H1 (cell line): ENCODE data around the gene PRMT2. TPM values are rescaled to one million over a fixed set of nuclear protein-coding genes. Genes with fewer than 3 reads are reported as not detected.

Source experiments
- CTCF ChIA-PET: fragments of 300-600 bp; sonication (Branson Sonifier 250); formaldehyde crosslinking; loops from one replicate; lab custom pipeline; 2021; ENCODE audit not compliant: partially characterized antibody; lab: Charles Lee
- POLR2A ChIA-PET: fragments of 300-600 bp; sonication (Branson Sonifier 250); formaldehyde crosslinking; loops from one replicate; lab custom pipeline; 2021; ENCODE audit warnings: inconsistent platforms; ENCODE audit not compliant: partially characterized antibody; lab: Charles Lee
- DNase-seq, 2 experiments: peaks; one replicate each; pipeline versions ENCODE4 v3.0.0 to v3.0.0-alpha.2; 2010 to 2022; ENCODE audit warnings: low spot score in 2 of 2, low read depth in 1 of 2, mixed read lengths in 1 of 2
- FAIRE-seq: peaks from 2 replicates; lab custom pipeline; 2011; peaks lifted over from hg19 to GRCh38; lab: Jason Lieb, UNC
- H2AFZ ChIP-seq: 2 replicates; pipeline ENCODE4 v1.8.1; 2012; ENCODE audit warnings: low read length, inconsistent platforms
- H2AK5ac ChIP-seq: 2 replicates; pipeline ENCODE4 v1.6.1; 2013; ENCODE audit warnings: low read depth, low read length
- H2BK120ac ChIP-seq: replicated peaks from 2 replicates; pipeline ENCODE3; 2013; ENCODE audit warnings: low read depth, low read length, inconsistent platforms
- H2BK12ac ChIP-seq: 2 replicates; pipeline ENCODE4 v1.6.1; 2013; ENCODE audit warnings: low read depth, low read length
- H2BK15ac ChIP-seq: 2 replicates; pipeline ENCODE4 v1.6.1; 2013; ENCODE audit warnings: low read length
- H2BK20ac ChIP-seq: 2 replicates; pipeline ENCODE4 v1.6.1; 2013; ENCODE audit warnings: low read length
- H2BK5ac ChIP-seq: 2 replicates; pipeline ENCODE4 v1.6.1; 2013; ENCODE audit warnings: low read depth, low read length
- H3K14ac ChIP-seq: 2 replicates; pipeline ENCODE4 v1.6.1; 2013; ENCODE audit warnings: inconsistent platforms; ENCODE audit not compliant: insufficient read length
- H3K18ac ChIP-seq: 2 replicates; pipeline ENCODE4 v1.6.1; 2013; ENCODE audit warnings: low read length; ENCODE audit errors: extremely low read depth
- H3K23ac ChIP-seq: 2 replicates; pipeline ENCODE4 v1.6.1; 2013; ENCODE audit warnings: inconsistent platforms; ENCODE audit not compliant: insufficient read length
- H3K23me2 ChIP-seq: 2 replicates; pipeline ENCODE4 v1.6.1; 2013; ENCODE audit warnings: low read depth, low read length
- H3K27ac ChIP-seq: 2 replicates; pipeline ENCODE4 v1.6.1; 2011; ENCODE audit warnings: low read depth, low read length, inconsistent platforms
- H3K27me3 ChIP-seq, 4 experiments: replicated peaks in 1 of 4; 1 replicate in 1 of 4; 2 replicates in 3 of 4; pipeline versions ENCODE4 v1.6.1 to v1.8.1; 2011 to 2013; ENCODE audit warnings: low read length in 3 of 4, mild to moderate bottlenecking in 3 of 4, inconsistent platforms in 2 of 4, mixed read lengths in 2 of 4, moderate library complexity in 1 of 4; ENCODE audit not compliant: control insufficient read depth in 3 of 4, insufficient read depth in 3 of 4; ENCODE audit errors: extremely low read depth in 1 of 4
- H3K36me3 ChIP-seq, 4 experiments: 2 replicates each; pipeline versions ENCODE4 v1.6.1 to v1.8.1; 2011 to 2013; ENCODE audit warnings: mild to moderate bottlenecking in 4 of 4, low read length in 3 of 4, moderate library complexity in 2 of 4, control low read depth in 1 of 4, inconsistent platforms in 1 of 4; ENCODE audit not compliant: insufficient read depth in 4 of 4, control insufficient read depth in 2 of 4
- H3K4ac ChIP-seq: replicated peaks from 2 replicates; pipeline ENCODE3; 2013; ENCODE audit warnings: low read length, low read depth, mixed read lengths, inconsistent platforms; ENCODE audit not compliant: insufficient read length
- H3K4me1 ChIP-seq, 4 experiments: replicated peaks in 1 of 4; 1 replicate in 1 of 4; 2 replicates in 3 of 4; pipeline versions ENCODE4 v1.6.1 to v1.8.1; 2011 to 2013; ENCODE audit warnings: low read length in 3 of 4, inconsistent platforms in 2 of 4, mixed read lengths in 1 of 4; ENCODE audit not compliant: insufficient read depth in 4 of 4, control insufficient read depth in 3 of 4
- H3K4me2 ChIP-seq, 2 experiments: 2 replicates each; pipeline versions ENCODE4 v1.6.1 to v1.8.1; 2011 to 2013; ENCODE audit warnings: low read depth in 2 of 2, low read length in 2 of 2, control low read depth in 1 of 2, inconsistent platforms in 1 of 2, mild to moderate bottlenecking in 1 of 2; ENCODE audit not compliant: insufficient read depth in 1 of 2
- H3K4me3 ChIP-seq, 4 experiments: fragments of 200-600, 300-600 bp in 1 of 4; sonication (generic), shearing (Covaris generic), sonication (Bioruptor Twin) in 1 of 4; 2 replicates each; pipeline versions ENCODE4 v1.5.1 to v1.8.1; 2011 to 2016; ENCODE audit warnings: low read length in 4 of 4, low read depth in 3 of 4, control low read depth in 2 of 4, inconsistent platforms in 2 of 4, mild to moderate bottlenecking in 2 of 4, mixed read lengths in 1 of 4, moderate library complexity in 1 of 4; ENCODE audit not compliant: insufficient read depth in 2 of 4; ENCODE audit errors: extremely low read depth in 1 of 4
- H3K56ac ChIP-seq: replicated peaks from 2 replicates; pipeline ENCODE3; 2013; ENCODE audit warnings: low read depth, mild to moderate bottlenecking, mixed read lengths, low read length, inconsistent platforms; ENCODE audit not compliant: insufficient read length
- H3K79me1 ChIP-seq: 2 replicates; pipeline ENCODE4 v1.6.1; 2013; ENCODE audit warnings: low read depth, low read length, control low read depth
- H3K79me2 ChIP-seq, 2 experiments: 2 replicates each; pipeline versions ENCODE4 v1.6.1 to v1.8.1; 2012 to 2013; ENCODE audit warnings: low read length in 2 of 2, mild to moderate bottlenecking in 2 of 2, inconsistent platforms in 1 of 2; ENCODE audit not compliant: insufficient read depth in 2 of 2, control insufficient read depth in 1 of 2
- H3K9ac ChIP-seq, 4 experiments: replicated peaks in 1 of 4; 1 replicate in 1 of 4; 2 replicates in 3 of 4; pipeline versions ENCODE4 v1.6.1 to v1.8.1; 2011 to 2013; ENCODE audit warnings: low read depth in 3 of 4, low read length in 3 of 4, control low read depth in 2 of 4, mild to moderate bottlenecking in 2 of 4, moderate library complexity in 2 of 4, inconsistent platforms in 1 of 4; ENCODE audit errors: extremely low read depth in 1 of 4
- H3K9me3 ChIP-seq, 2 experiments: 2 replicates each; pipeline versions ENCODE4 v1.6.1 to v1.8.1; 2012 to 2013; ENCODE audit warnings: mild to moderate bottlenecking in 2 of 2, moderate library complexity in 2 of 2, control low read depth in 1 of 2, inconsistent platforms in 1 of 2, low read depth in 1 of 2, low read length in 1 of 2, mixed read lengths in 1 of 2; ENCODE audit not compliant: insufficient read depth in 2 of 2
- H4K20me1 ChIP-seq, 2 experiments: replicated peaks in 1 of 2; 2 replicates each; pipeline versions ENCODE3 to v1.8.1; 2011 to 2013; ENCODE audit warnings: inconsistent platforms in 2 of 2, low read length in 2 of 2, mild to moderate bottlenecking in 1 of 2; ENCODE audit not compliant: insufficient read depth in 2 of 2, control insufficient read depth in 1 of 2
- H4K5ac ChIP-seq: 2 replicates; pipeline ENCODE4 v1.6.1; 2013; ENCODE audit warnings: low read length, low read depth, mixed read lengths, inconsistent platforms; ENCODE audit not compliant: insufficient read length
- H4K8ac ChIP-seq: 2 replicates; pipeline ENCODE4 v1.8.0; 2013; ENCODE audit warnings: mild to moderate bottlenecking, moderate library complexity, low read length, inconsistent platforms; ENCODE audit not compliant: insufficient read depth; ENCODE audit errors: extremely low read depth
- H4K91ac ChIP-seq: replicated peaks from 2 replicates; pipeline ENCODE3; 2013; ENCODE audit warnings: low read length, mixed read lengths, inconsistent platforms; ENCODE audit not compliant: insufficient read length
- BACH1 ChIP-seq: IDR thresholded peaks from 2 replicates; pipeline ENCODE4 v1.6.1; 2012; ENCODE audit warnings: low read length, improper control_type of control experiment
- CTBP2 ChIP-seq: IDR thresholded peaks from 2 replicates; pipeline ENCODE4 v1.7.0; 2011; ENCODE audit warnings: borderline replicate concordance, mild to moderate bottlenecking, moderate library complexity, mixed read lengths, low read length; ENCODE audit not compliant: insufficient read depth, insufficient read length
- EP300 ChIP-seq, 2 experiments: IDR thresholded peaks; 1 replicate in 1 of 2; 2 replicates in 1 of 2; pipeline ENCODE4 v1.6.1; 2011 to 2012; ENCODE audit warnings: low read depth in 2 of 2, low read length in 2 of 2, mild to moderate bottlenecking in 2 of 2, borderline replicate concordance in 1 of 2, inconsistent platforms in 1 of 2, moderate library complexity in 1 of 2
- JUN ChIP-seq: IDR thresholded peaks from 2 replicates; pipeline ENCODE4 v1.6.1; 2011; ENCODE audit warnings: low read depth, mild to moderate bottlenecking, improper control_type of control experiment, low read length
- RAD21 ChIP-seq, 2 experiments: IDR thresholded peaks in 1 of 2; conservative IDR thresholded peaks in 1 of 2; 2 replicates each; pipeline ENCODE4 v1.6.1; 2011; ENCODE audit warnings: low read depth in 2 of 2, low read length in 2 of 2, improper control_type of control experiment in 1 of 2, inconsistent platforms in 1 of 2, mild to moderate bottlenecking in 1 of 2, moderate library complexity in 1 of 2
- SIX5 ChIP-seq: IDR thresholded peaks from 2 replicates; pipeline ENCODE4 v1.6.1; 2011; ENCODE audit warnings: mild to moderate bottlenecking, low read depth, low read length
- SRF ChIP-seq: IDR thresholded peaks from 2 replicates; pipeline ENCODE4 v1.6.1; 2011; ENCODE audit warnings: mild to moderate bottlenecking, low read depth, low read length, moderate library complexity
- TAF7 ChIP-seq: optimal IDR thresholded peaks from 2 replicates; pipeline ENCODE3; 2011; ENCODE audit warnings: low read depth, mild to moderate bottlenecking, inconsistent platforms, low read length, moderate library complexity, borderline replicate concordance
- TBP ChIP-seq: IDR thresholded peaks from 2 replicates; pipeline ENCODE4 v1.6.1; 2011; ENCODE audit warnings: low read depth, low read length, improper control_type of control experiment
- WGBS, 2 experiments: shearing (Covaris generic) in 1 of 2; methylation state at CpG; one replicate each; pipeline versions ENCODE4 v1.1.6 to v1.1.7; 2013 to 2015; ENCODE audit warnings: low lambda C conversion rate in 2 of 2, mixed read lengths in 2 of 2, inconsistent platforms in 1 of 2, low coverage in 1 of 2, missing lambda C conversion rate in 1 of 2; ENCODE audit not compliant: insufficient replicate concordance in 2 of 2, insufficient coverage in 1 of 2, insufficient read length in 1 of 2; ENCODE audit errors: extremely low coverage in 1 of 2, missing lambda C conversion rate in 1 of 2; 5-methylcytosine and 5-hydroxymethylcytosine counted together
- polyA plus RNA-seq, 7 experiments: library from polyadenylated mRNA; depleted of rRNA in 3 of 7; stranded (reverse) in 5 of 7; unstranded in 2 of 7; fragments of >200 nt in 5 of 7; fragments of 200-250 nt in 2 of 7; gene quantifications; 1 replicate in 5 of 7; 2 replicates in 1 of 7; 4 replicates in 1 of 7; pipeline versions ENCODE4 v1.2.1 to v1.2.3, GENCODE V29; 2011 to 2013; ENCODE audit warnings: missing spikeins in 2 of 7, mixed read lengths in 2 of 7
- total RNA-seq: library from RNA; stranded (reverse); fragmentation: NEBNext Ultra II Directional; extraction: Animal tissue kit (Norgen Biotek cat#: 25700); gene quantifications from 2 replicates; pipeline ENCODE4 v1.2.1, GENCODE V29; 2021

The PRMT2 gene
- total and polyA plus RNA-seq, 2 of the 8 experiments (the other 6 are each of a cell fraction or from before 2014, with no cell fraction given): 45.8 to 59.2 TPM

DNA sequence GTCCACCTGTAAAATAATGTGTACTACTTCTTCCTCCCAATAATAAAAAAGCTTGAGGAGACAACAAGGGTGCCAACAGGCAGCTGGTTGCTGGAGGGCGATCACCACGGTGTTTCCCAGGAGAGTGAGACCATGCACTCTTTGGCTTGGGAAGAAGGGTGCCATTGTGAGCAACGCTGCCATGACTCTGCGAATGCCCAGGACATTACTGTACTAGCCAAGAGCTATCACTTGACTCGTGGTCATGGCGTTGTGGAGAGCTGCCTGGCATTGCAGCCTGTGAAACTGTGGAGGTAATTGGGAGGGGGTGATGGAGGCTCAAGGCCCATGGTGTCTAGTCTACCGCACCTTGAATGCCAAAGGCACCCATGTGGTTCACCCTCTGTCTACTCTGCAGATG lies 14.6 kb upstream of the PRMT2 start:
- H2BK20ac ChIP-seq: peak overlapping the region; percentile 48; the same call in 1 of the 2 replicates
- DNase-seq: no peak
- no peaks in the 10 kb centered on the region for H3K79me2 ChIP-seq
- no peak overlapping the region for H3K4ac ChIP-seq
- H3K9me3 ChIP-seq: peaks cover 8 to 11% of the 10 kb centered on the region in 2 experiments
- no peak overlapping the region for H3K27ac ChIP-seq
- no peak overlapping the region for H3K23ac ChIP-seq
- H3K4me1 ChIP-seq: no peaks in the 10 kb centered on the region; a peak in 2 of 7 replicates
- H3K9ac ChIP-seq: no peak overlapping the region
- ChIA-PET CTCF (interaction anchor here (1.2 to 2.4 kb wide), 5 partner anchors 14 to 24 kb away, joined by 3 to 6 read pairs (median 4); partner anchors contain the start of gene S100B), POLR2A (interaction anchor here (3.3 kb wide), 1 partner anchor 14 kb away, joined by 18 read pairs; the partner anchor contains the start of gene PRMT2)
- H4K91ac ChIP-seq: peak overlapping the region; percentile 75
- H2BK12ac ChIP-seq: 0 out of 2 replicates have a peak overlapping the region, but pooled peaks have one; percentile 11
- no peak overlapping the region for H3K4me2 ChIP-seq
- no peak overlapping the region for H2BK5ac ChIP-seq
- H2BK120ac ChIP-seq: no peak overlapping the region
- 91% methylated on average over 7 of the region's 7 CpGs; no CpG with 5 or more reads in 1 of the 2 experiments for WGBS, 2 experiments
- H4K20me1 ChIP-seq: no peaks in the 10 kb centered on the region
- TF ChIP-seq EP300 (IDR thresholded peaks at IDR 0.05; ENCODE audit: borderline replicate concordance in 1 of 2, low read depth in 2 of 2, low read length in 2 of 2) (no peak), SRF (no peak), BACH1 (no peak), SIX5 (no peak), RAD21 (IDR thresholded peaks at IDR 0.05 in 1 of 2, conservative IDR thresholded peaks at IDR 0.05 in 1 of 2; ENCODE audit: low read depth in 2 of 2, low read length in 2 of 2) (no peak), TBP (no peak), CTBP2 (no peak), JUN (no peak), TAF7 (no peak)
- H4K8ac ChIP-seq: no peak overlapping the region; the same call in 1 of the 2 replicates
- no peaks in the 10 kb centered on the region for H3K79me1 ChIP-seq
- no peak overlapping the region for H2AFZ ChIP-seq
- H3K56ac ChIP-seq: no peak overlapping the region
- H3K14ac ChIP-seq: no peak overlapping the region
- no peaks in the 10 kb centered on the region for H3K36me3 ChIP-seq
- H2BK15ac ChIP-seq: no peak overlapping the region; the same call in 1 of the 2 replicates
- no peaks in the 10 kb centered on the region for H3K27me3 ChIP-seq
- no peak overlapping the region for H3K4me3 ChIP-seq
- H3K18ac ChIP-seq: no peak overlapping the region
- H4K5ac ChIP-seq: no peak overlapping the region
- H3K23me2 ChIP-seq: no peaks in the 10 kb centered on the region
- no peak overlapping the region; the same call in 1 of the 2 replicates for H2AK5ac ChIP-seq
- no peak for FAIRE-seq
